ENCODE data around the gene IL37.
"Not testable (repeated sequence)": the region's sequence is repeated elsewhere in the genome, so short reads cannot be mapped to it uniquely, and the experiment has no call there.

IL37 gene

GRCh38 chr2:112902816-112903215 is 8.1 kb upstream of the IL37 start:
- CTCF ChIA-PET = interaction anchor here (2.5 kb wide), 1 partner anchor 39 kb away, joined by 15 read pairs; no protein-coding TSS in a partner anchor
- POLR2A ChIA-PET = no interaction called here
- TF ChIP-seq, protein P1, sequence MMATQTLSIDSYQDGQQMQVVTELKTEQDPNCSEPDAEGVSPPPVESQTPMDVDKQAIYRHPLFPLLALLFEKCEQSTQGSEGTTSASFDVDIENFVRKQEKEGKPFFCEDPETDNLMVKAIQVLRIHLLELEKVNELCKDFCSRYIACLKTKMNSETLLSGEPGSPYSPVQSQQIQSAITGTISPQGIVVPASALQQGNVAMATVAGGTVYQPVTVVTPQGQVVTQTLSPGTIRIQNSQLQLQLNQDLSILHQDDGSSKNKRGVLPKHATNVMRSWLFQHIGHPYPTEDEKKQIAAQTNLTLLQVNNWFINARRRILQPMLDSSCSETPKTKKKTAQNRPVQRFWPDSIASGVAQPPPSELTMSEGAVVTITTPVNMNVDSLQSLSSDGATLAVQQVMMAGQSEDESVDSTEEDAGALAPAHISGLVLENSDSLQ (IDR thresholded peaks at IDR 0.05) = no peak
- TF ChIP-seq CTBP1 (IDR thresholded peaks at IDR 0.05; ENCODE audit: borderline replicate concordance) (no peak), SUZ12 (IDR thresholded peaks at IDR 0.05) (no peak), NFRKB (IDR thresholded peaks at IDR 0.05) (no peak), ARNT (IDR thresholded peaks at IDR 0.05) (no peak), L3MBTL2 (conservative IDR thresholded peaks at IDR 0.05) (no peak), SP1 (IDR thresholded peaks at IDR 0.05) (no peak), LEF1 (IDR thresholded peaks at IDR 0.05; ENCODE audit: borderline replicate concordance) (no peak), HDGF (IDR thresholded peaks at IDR 0.05; ENCODE audit: borderline replicate concordance) (no peak), ZNF384 (IDR thresholded peaks at IDR 0.05) (no peak), TARDBP (IDR thresholded peaks at IDR 0.05) (no peak), BHLHE40 (IDR thresholded peaks at IDR 0.05; ENCODE audit: borderline replicate concordance) (no peak), FOXK2 (IDR thresholded peaks at IDR 0.05) (no peak), ELF4 (IDR thresholded peaks at IDR 0.05) (no peak), FOXA1 (IDR thresholded peaks at IDR 0.05) (no peak), FOXM1 (IDR thresholded peaks at IDR 0.05; ENCODE audit: borderline replicate concordance) (no peak)

GRCh38 chr2:112904883-112905282 is 6.1 kb upstream of the IL37 start:
- no peak for TF ChIP-seq CTBP1 (IDR thresholded peaks at IDR 0.05; ENCODE audit: borderline replicate concordance)
- no peak for TF ChIP-seq ARNT (IDR thresholded peaks at IDR 0.05)
- no peak for TF ChIP-seq BHLHE40 (IDR thresholded peaks at IDR 0.05; ENCODE audit: borderline replicate concordance)
- TF ChIP-seq FOXM1 (IDR thresholded peaks at IDR 0.05; ENCODE audit: borderline replicate concordance) = no peak
- no peak for TF ChIP-seq SUZ12 (IDR thresholded peaks at IDR 0.05)
- TF ChIP-seq ZNF384 (IDR thresholded peaks at IDR 0.05) = no peak
- TF ChIP-seq SP1 (IDR thresholded peaks at IDR 0.05) = no peak
- TF ChIP-seq ELF4 (IDR thresholded peaks at IDR 0.05) = no peak
- TF ChIP-seq, protein P1 (IDR thresholded peaks at IDR 0.05) = no peak
- no peak for TF ChIP-seq FOXK2 (IDR thresholded peaks at IDR 0.05)
- TF ChIP-seq NFRKB (IDR thresholded peaks at IDR 0.05) = no peak
- no peak for TF ChIP-seq LEF1 (IDR thresholded peaks at IDR 0.05; ENCODE audit: borderline replicate concordance)
- no peak for TF ChIP-seq TARDBP (IDR thresholded peaks at IDR 0.05)
- TF ChIP-seq L3MBTL2 (conservative IDR thresholded peaks at IDR 0.05) = no peak
- TF ChIP-seq FOXA1 (IDR thresholded peaks at IDR 0.05) = no peak
- no peak for TF ChIP-seq HDGF (IDR thresholded peaks at IDR 0.05; ENCODE audit: borderline replicate concordance)
- CTCF ChIA-PET = interaction anchor here (2.5 kb wide), 1 partner anchor 37 kb away, joined by 15 read pairs; no protein-coding TSS in a partner anchor
- POLR2A ChIA-PET = no interaction called here
- no peak for DNase-seq (ENCODE audit: extremely low spot score)

More at GRCh38 chr2:112902816-112903215, 8.1 kb upstream of the IL37 start:
- DNase-seq (ENCODE audit: extremely low spot score) = no peak

GRCh38 chr2:112906276-112906675 is 4.7 kb upstream of the IL37 start:
- POLR2A ChIA-PET = no interaction called here
- CTCF ChIA-PET = interaction anchor here (1.2 to 1.4 kb wide), 2 partner anchors 10 to 36 kb away, joined by 3 read pairs; no protein-coding TSS in a partner anchor
- TF ChIP-seq BHLHE40 (IDR thresholded peaks at IDR 0.05; ENCODE audit: borderline replicate concordance) = no peak
- no peak for TF ChIP-seq ELF4 (IDR thresholded peaks at IDR 0.05)
- TF ChIP-seq LEF1 (IDR thresholded peaks at IDR 0.05; ENCODE audit: borderline replicate concordance) = no peak
- no peak for TF ChIP-seq HDGF (IDR thresholded peaks at IDR 0.05; ENCODE audit: borderline replicate concordance)
- TF ChIP-seq FOXK2 (IDR thresholded peaks at IDR 0.05) = no peak
- TF ChIP-seq NFRKB (IDR thresholded peaks at IDR 0.05) = no peak
- TF ChIP-seq ARNT (IDR thresholded peaks at IDR 0.05) = no peak
- TF ChIP-seq CTBP1 (IDR thresholded peaks at IDR 0.05; ENCODE audit: borderline replicate concordance) = no peak
- TF ChIP-seq FOXM1 (IDR thresholded peaks at IDR 0.05; ENCODE audit: borderline replicate concordance) = no peak
- DNase-seq (ENCODE audit: extremely low spot score) = no peak

GRCh38 chr2:112907001-112907949 is 3.7 kb upstream of the IL37 start:
- POLR2A ChIA-PET = no interaction called here
- TF ChIP-seq FOXA1 (IDR thresholded peaks at IDR 0.05) = no peak
- no peak for TF ChIP-seq ARNT (IDR thresholded peaks at IDR 0.05)
- TF ChIP-seq NFRKB (IDR thresholded peaks at IDR 0.05) = no peak
- no peak for TF ChIP-seq BHLHE40 (IDR thresholded peaks at IDR 0.05; ENCODE audit: borderline replicate concordance)
- no peak for TF ChIP-seq ELF4 (IDR thresholded peaks at IDR 0.05)
- TF ChIP-seq L3MBTL2 (conservative IDR thresholded peaks at IDR 0.05) = no peak
- TF ChIP-seq SUZ12 (IDR thresholded peaks at IDR 0.05) = no peak
- TF ChIP-seq LEF1 (IDR thresholded peaks at IDR 0.05; ENCODE audit: borderline replicate concordance) = no peak
- TF ChIP-seq, protein P1 (IDR thresholded peaks at IDR 0.05) = no peak
- CTCF ChIA-PET = interaction anchor here (1.4 kb wide), 1 partner anchor 35 kb away, joined by 3 read pairs; no protein-coding TSS in a partner anchor

DNA sequence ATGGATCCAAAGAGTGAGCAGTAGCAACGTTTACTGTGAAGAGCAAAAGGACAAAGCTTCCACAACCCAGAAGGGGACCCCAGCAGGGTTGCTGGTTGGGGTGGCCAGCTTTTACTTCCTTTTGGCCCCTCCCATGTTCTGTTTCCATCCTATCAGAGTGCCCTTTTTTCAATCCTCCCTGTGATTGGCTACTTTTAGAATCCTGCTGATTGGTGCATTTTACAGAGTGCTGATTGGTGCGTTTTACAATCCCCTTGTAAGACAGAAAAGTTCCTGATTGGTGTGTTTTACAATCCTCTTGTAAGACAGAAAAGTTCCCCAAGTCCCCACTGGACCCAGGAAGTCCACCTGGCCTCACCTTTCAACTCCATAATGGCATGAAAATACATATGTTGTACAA is 2.4 kb upstream of the IL37 start:
- CTCF ChIA-PET; DNase-seq (ENCODE audit: extremely low spot score); POLR2A ChIA-PET: not testable (repeated sequence)

More at GRCh38 chr2:112907001-112907949, 3.7 kb upstream of the IL37 start:
- DNase-seq (ENCODE audit: extremely low spot score) = no peak

- ChIA-PET POLR2A (no interaction called here), CTCF (no interaction called here)
- TF ChIP-seq SP1 (IDR thresholded peaks at IDR 0.05) (no peak), CTBP1 (IDR thresholded peaks at IDR 0.05; ENCODE audit: borderline replicate concordance) (no peak), FOXK2 (IDR thresholded peaks at IDR 0.05) (no peak), FOXM1 (IDR thresholded peaks at IDR 0.05; ENCODE audit: borderline replicate concordance) (no peak), FOXA1 (IDR thresholded peaks at IDR 0.05) (no peak)
- no peak for DNase-seq (ENCODE audit: extremely low spot score)
Observed at GRCh38 chr2:112910219-112910618, 746 bp upstream of the IL37 start.

Data from HEK293T (cell line).